Measurements from ENCODE around the gene COL9A1. TPM values are rescaled to one million over a fixed set of nuclear protein-coding genes. Genes with fewer than 3 reads are reported as not detected.

COL9A1 gene
- total RNA-seq (2022; extraction: Qiagen RNA extraction; ENCODE audit: low read depth) = 0.19 TPM in 1 of 5 replicates, not detected in the others

GRCh38 chr6:70303034-70303525 lies at the start of gene COL9A1:
COL9A1 (minus strand) TSS chr6:70303084; CDS start chr6:70302924, 160 bp downstream.

Other genes with a start within 250 kb of the COL9A1 start
- gene FAM135A, start 110.4 kb upstream of the COL9A1 start, total RNA-seq (2022; extraction: Qiagen RNA extraction; ENCODE audit: low read depth) = 7.2 to 15.8 TPM (median 12.0 TPM) in 5 replicates